ENCODE results near the gene TNNT1. TPM values are rescaled to one million over a fixed set of nuclear protein-coding genes. Genes with fewer than 3 reads are reported as not detected.

The TNNT1 gene
- total RNA-seq, 6 experiments from 2014 or later, result 1.2 to 10.9 (median 1.6) TPM; not detected in 2

GRCh38 chr19:55131421-55131820 lies 17.6 kb downstream of the TNNT1 start:
- 72% methylated on average over 15 of the region's 16 CpGs for WGBS (ENCODE audit: insufficient coverage, low coverage, low lambda C conversion rate, missing lambda C conversion rate)
- intact Hi-C loops (cut with DNase I), result no loop called here
- H3K4me3 ChIP-seq, result no peak overlapping the region
- H3K27ac ChIP-seq, result no peak overlapping the region
- H3K9me3 ChIP-seq, result no peaks in the 10 kb centered on the region
- DNase-seq (no peak), ATAC-seq (no peak)
- TF ChIP-seq POLR2A (IDR thresholded peaks at IDR 0.05) (no peak), CTCF (IDR thresholded peaks at IDR 0.05) (no peak)
- H3K36me3 ChIP-seq, result no peaks in the 10 kb centered on the region
- no peaks in the 10 kb centered on the region for H3K4me1 ChIP-seq
- H3K27me3 ChIP-seq, result peaks cover 0 to 3% of the 10 kb centered on the region in 2 donors

- no peak for ATAC-seq
- H3K27ac ChIP-seq, result no peak overlapping the region
- WGBS (ENCODE audit: insufficient coverage, low coverage, low lambda C conversion rate, missing lambda C conversion rate), result 74% methylated on average over 13 of the region's 14 CpGs
- intact Hi-C loops (cut with DNase I), result no loop called here
- TF ChIP-seq POLR2A (IDR thresholded peaks at IDR 0.05) (no peak), CTCF (IDR thresholded peaks at IDR 0.05) (no peak)
- no peaks in the 10 kb centered on the region for H3K27me3 ChIP-seq
- H3K4me1 ChIP-seq, result peaks cover 0 to 18% (median 7%) of the 10 kb centered on the region in 4 donors
- H3K36me3 ChIP-seq, result no peaks in the 10 kb centered on the region
- no peaks in the 10 kb centered on the region for H3K9me3 ChIP-seq
- no peak for DNase-seq
- H3K4me3 ChIP-seq, result peak overlapping the region in 1 of 3 donors; percentile 83
These were observed 30.0 kb downstream of the TNNT1 start for GRCh38 chr19:55119053-55119452.

- intact Hi-C loops (cut with DNase I), result no loop called here
- Histone ChIP-seq H3K27ac (peak overlapping the region in 2 of 3 donors; percentile 27 to 67), H3K9me3 (no peaks in the 10 kb centered on the region), H3K27me3 (no peaks in the 10 kb centered on the region), H3K4me1 (peaks cover 0 to 18% (median 7%) of the 10 kb centered on the region in 4 donors), H3K36me3 (no peaks in the 10 kb centered on the region), H3K4me3 (peak overlapping the region; percentile 60 to 83 (median 68))
- TF ChIP-seq CTCF (IDR thresholded peaks at IDR 0.05), result no peak
- no peak for TF ChIP-seq POLR2A (IDR thresholded peaks at IDR 0.05)
- whole genome bisulfite sequencing (ENCODE audit: insufficient coverage, low coverage, low lambda C conversion rate, missing lambda C conversion rate), result 16% methylated on average over 18 of the region's 22 CpGs
- ATAC-seq (peak; percentile 18 to 63 (median 38)), DNase-seq (peak; percentile 57 to 88 (median 84))
These were observed 30.5 kb downstream of the TNNT1 start for GRCh38 chr19:55118401-55118991.

GRCh38 chr19:55117663-55118391 lies 31.2 kb downstream of the TNNT1 start:
- no peak for TF ChIP-seq CTCF (IDR thresholded peaks at IDR 0.05)
- TF ChIP-seq POLR2A (IDR thresholded peaks at IDR 0.05), result peak; percentile 52
- peak overlapping the region; percentile 60 to 83 (median 68) for H3K4me3 ChIP-seq
- no peaks in the 10 kb centered on the region for H3K27me3 ChIP-seq
- 1% methylated on average over 33 of the region's 44 CpGs for WGBS (ENCODE audit: insufficient coverage, low coverage, low lambda C conversion rate, missing lambda C conversion rate)
- DNase-seq (peak; percentile 99 to 100 (median 100)), ATAC-seq (peak; percentile 91 to 95 (median 92))
- H3K4me1 ChIP-seq, result peaks cover 0 to 18% (median 7%) of the 10 kb centered on the region in 4 donors
- intact Hi-C loops (cut with DNase I), result no loop called here
- no peaks in the 10 kb centered on the region for H3K9me3 ChIP-seq
- no peaks in the 10 kb centered on the region for H3K36me3 ChIP-seq
- peak overlapping the region; percentile 27 to 70 (median 39) for H3K27ac ChIP-seq

Data from right lobe of liver (tissue), 6 donors.